DMS53 (cell line): ENCODE data around the gene PAXIP1.

Experiments used
- DNase-seq: peaks from one replicate; lab custom pipeline; 2025; lab: John Stamatoyannopoulos, UW

The PAXIP1 gene

DNA sequence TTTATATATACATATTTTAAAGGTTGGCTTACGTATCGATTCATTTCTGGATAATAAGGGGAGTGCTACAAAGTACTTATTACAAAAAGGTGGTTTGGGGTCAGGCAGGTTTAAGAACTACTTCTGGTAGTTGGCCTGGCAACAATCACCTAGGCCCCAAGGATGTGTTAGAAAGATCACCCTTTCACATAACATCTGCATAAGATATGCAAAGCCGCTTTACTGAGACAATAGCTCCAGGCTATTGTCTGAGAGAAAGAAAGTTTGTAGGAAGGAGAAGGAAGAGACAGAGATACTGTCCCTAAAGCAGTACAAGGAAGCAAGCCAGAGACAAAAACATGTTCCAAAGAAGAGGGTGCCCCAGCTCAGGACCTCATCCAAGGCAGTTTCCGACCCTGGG is 6.2 kb downstream of the PAXIP1 start:
- DNase-seq: no peak

DNA sequence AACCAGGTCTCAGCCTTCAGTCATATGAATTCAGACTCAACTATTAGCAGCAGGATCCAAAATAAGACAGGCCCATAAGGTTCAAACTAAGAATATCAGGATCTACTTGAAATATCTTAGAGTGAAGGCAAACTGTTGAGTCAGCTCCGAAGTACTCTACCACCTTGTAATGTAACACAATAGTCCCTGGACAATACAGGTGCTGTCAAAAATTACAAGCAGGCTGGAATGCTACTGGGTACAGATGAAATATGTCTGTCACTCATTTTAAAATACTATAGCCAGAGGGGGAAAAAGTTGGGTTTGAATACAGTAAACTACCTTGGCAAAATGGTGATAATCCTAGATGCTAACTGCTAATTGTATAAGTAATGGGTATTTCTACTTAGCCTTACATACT is 6.8 kb downstream of the PAXIP1 start:
- DNase-seq: no peak

DNA sequence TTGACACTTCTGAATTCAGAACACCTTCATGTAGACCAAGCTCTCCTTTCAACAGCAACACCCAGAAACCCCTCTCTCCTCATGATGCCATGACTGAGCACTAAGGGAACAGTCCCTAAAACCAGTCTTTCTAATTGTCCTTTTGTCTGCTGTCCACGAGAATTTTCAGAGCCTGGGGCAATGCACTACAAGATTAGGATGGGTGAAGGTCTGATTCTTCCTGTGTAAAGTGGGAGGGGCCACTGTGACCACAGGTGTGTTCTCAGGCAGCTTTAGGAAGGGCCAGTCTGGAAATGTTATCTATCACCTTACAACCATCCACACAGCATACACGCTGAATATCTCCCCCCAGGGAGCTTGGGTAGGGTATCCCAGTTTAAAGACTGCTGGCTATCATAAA is 7.9 kb downstream of the PAXIP1 start:
- DNase-seq: no peak

DNA sequence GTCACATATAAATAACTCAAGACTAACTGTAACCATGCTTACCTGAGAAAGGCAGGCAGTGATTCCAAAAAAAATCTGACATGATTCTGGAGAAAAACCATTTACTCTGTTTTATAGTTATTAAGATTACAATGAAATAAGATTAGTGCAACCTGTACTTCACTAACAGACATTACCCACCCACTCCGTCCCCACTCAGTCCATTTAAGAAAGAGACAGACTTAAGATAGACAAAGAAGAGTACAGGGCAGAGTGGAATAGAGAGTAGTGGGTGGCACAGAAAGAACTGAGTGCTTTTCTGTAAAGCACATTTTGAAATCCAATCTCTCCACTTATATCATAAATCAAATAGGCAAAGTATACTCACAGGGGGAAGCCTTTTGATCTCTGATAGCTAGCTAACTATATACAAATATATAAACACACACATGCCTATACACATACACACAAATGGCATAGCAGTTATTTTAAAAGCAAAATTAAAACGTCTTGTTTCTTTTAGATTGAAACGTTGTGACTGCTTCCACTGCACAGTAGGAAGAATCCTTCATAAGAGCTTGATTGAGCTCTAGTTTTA is 11.9 kb downstream of the PAXIP1 start:
- DNase-seq: no peak

DNA sequence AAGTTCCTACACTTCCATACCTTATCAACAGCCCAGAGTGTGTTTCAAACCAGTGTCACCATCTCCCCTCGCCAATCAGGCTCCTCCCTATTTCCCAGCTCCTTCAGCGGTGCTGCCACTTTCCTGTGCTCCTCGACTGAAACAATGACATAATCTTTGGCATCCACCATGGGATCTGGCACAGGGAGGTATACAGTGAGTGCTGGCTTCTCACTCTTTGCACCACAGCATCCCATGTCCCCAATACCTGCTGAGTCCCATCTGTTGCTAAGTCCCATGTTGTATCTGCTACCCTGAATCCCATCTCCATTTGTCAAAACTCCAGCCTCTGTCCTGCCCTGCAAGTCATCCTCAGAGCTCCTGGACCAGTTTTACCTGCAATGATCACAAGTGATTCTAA is 15.4 kb downstream of the PAXIP1 start:
- DNase-seq: no peak

DNA sequence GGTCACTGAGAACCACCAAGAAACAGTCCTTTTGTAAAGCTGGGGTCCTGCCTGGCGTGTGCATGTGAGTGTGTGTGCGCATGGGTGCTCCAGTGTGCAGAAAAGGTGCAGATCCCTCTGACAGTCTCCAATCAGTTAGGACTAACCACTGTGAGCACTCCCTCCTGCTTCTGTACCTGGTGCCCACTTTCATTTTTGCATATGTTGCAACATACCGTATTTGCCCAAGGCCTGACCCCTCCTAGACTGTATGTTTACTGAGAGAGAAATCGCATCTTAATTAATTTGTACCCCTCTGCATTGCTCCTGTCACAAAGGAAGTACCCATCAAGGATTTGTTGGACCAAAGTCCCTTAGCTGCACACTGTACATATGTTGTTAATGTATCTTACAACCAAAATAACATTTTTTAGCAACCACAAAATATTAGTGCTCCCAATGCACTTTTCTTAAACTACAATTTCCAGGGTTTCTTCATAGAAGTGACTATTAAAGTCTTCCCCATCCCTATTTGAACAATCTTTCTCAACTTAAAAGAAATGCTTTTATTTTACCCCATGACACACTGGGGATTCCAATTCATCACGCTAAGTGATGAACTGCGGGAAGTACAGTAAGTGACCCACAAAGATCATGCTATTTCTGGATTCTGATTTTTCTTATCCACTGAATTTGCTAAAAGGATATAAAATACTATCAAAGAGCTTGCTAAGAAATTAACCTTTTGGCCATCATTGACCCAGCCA is 16.6 kb downstream of the PAXIP1 start:
- no peak for DNase-seq

DNA sequence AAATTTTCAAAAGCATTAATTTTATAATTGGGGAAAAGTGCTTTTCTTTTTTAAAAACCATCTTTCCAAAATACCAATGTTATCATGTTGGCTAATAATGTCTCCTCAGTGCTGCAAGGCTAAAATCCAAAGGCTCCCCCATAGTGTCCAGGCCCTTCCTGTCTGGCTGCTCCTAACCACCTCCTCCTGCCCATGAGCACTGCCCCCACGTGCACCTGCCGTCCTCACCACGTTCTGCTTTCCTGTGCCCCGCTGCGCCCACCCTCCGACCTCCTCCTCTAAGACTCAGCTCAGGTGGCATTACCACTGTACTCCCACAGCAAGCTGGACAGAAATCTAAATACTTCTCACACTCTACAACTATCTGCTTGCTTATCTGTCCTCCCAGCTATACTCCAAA is 17.7 kb downstream of the PAXIP1 start:
- no peak for DNase-seq

DNA sequence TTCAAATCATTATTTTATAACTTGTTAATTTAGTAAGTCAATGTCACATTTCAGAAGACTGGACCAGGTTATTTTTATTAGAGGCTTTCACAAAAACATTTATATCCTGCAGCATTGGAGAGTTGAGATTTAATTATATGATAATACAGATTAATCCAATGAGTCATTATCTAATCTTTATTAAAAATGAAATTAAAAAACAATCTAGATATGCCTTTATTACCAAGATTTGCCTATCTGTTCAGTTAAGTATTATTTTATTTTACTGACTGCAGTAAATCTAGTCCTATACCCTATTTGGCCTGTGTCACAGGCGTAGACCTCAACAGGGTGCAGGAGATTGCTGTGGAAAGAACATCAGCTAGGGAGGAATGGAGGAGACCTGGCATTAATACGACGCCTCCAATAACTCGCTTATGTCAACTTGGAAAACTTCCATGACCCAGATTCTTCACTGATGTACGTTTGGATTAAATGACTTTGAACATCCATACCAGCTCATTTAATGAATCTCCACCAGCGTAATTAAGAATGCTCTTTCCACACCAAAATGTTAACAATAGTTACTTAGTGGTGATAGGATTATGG is 18.2 kb downstream of the PAXIP1 start:
- DNase-seq: no peak

DNA sequence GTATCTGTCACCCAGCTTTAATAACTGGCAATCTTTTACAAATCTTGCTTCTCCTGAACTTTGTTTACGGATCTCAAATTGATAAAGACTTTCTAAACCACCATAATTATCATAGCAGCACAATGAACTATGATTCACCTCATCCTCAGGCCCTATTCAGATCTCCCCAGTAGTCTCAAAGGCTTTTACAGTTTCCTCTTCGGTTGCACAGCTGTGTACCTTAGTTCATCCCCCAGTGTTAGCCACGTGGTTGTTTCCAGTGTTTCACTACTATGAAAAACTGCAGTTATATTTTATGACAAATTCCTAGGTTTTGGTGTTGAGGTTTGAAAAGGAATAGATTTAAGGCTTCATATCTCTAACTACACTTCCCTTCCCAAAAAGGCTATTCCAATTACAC is 24.9 kb downstream of the PAXIP1 start:
- no peak for DNase-seq

DNA sequence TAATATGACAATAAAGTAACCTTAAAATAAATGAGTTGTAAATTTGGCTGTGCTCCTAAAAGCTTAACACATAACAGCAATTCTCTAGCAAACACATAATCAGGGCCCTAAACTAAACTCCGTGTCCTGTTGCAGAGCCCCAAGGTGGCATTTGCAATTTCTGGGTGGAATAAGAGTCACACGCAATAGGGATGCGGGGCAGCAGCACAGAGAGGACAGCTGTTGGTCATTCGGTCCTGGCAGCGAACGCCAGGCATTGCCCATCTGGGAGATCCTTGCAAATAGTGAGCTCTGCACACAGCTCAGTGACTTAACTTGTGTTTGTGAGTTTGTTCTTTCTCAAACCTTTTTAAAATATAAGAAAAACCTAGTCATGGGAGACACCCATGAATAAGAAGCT is 25.7 kb downstream of the PAXIP1 start:
- no peak for DNase-seq

DNA sequence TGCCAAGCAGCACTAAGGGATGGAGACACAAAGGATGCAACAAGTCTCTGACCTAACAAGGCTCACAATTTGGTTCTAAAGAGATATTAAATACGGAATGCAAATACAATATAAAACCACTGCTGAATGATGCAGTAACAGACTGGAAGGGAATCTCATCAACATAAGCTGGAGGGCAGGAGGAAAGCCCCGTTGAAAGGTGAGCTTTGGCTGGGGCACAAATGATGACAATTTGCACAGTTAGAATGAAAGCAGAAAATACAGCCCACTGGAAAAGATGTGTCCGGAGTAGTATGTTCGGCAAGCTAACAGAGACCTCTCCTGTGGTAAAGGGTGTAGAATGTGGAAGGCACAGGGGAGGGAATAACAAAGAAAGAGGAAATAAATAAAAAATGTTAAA is 26.1 kb downstream of the PAXIP1 start:
- DNase-seq: no peak

DNA sequence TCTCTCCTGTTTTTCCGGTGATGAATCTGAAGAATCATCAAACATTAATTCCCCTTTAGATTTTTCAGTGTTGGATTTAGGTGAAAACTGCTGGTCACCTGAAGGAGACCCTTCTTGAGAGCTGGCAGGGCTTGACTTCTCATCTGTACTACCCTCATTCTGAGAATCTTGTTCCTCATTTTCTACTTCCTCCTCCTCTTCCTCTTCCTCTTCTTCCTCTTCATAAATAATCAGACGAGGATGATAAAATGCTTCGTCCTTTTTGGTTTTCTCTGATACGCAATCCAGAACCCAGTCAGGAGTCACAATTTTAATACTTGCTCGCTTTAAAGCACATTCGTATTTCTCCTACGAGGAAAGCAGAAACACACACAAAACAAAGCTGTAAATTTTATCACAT is 26.9 kb downstream of the PAXIP1 start:
- no peak for DNase-seq

DNA sequence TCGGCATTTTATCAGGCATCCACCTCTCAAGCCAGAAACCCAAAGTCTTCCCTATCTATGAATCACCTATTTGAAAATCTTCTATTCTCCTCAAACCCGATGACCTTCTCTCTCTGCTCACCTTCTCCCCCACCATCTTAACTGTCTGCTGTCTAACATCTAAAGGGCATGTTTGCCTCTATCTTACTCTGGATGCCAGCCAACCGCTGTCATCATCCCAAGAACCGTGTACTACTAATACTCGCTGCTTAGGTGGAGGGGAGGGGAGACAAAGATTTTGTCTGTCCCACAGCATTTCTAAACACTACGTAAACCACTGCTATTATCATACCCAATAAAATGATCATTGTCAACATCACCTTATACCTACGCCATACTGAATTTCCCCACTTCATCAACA is 29.5 kb downstream of the PAXIP1 start:
- no peak for DNase-seq

DNA sequence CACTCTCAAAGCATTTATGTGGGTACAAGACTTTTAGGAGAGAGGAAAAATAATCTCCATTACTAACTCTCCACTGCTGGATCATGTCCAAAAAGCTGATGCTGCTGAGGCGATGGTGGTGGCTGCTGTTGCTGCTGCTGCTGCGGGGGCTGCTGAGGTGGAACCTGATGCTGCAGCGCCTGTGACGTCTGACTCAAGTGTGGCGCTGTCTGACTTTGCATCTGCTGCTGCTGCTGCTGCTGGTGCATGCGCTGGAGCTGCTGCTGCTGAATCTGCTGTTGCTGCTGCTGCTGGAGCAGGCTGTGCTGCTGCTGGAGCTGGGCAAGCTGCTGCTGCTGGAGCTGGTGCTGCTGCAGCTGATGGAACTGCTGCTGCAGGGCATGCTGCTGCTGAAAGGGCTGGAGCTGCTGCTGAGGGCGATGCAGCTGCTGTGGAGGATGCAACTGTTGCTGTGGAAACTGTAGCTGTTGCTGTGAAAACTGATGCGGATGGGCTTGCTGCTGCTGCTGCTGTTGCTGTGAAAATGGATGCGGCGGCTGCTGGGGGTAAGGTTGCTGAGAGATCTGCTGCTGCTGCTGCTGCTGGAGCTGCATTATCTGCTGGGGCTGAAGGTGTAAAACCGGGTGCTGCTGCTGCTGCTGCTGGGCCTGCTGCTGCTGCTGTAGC is 34.5 kb downstream of the PAXIP1 start:
- DNase-seq: no peak

DNA sequence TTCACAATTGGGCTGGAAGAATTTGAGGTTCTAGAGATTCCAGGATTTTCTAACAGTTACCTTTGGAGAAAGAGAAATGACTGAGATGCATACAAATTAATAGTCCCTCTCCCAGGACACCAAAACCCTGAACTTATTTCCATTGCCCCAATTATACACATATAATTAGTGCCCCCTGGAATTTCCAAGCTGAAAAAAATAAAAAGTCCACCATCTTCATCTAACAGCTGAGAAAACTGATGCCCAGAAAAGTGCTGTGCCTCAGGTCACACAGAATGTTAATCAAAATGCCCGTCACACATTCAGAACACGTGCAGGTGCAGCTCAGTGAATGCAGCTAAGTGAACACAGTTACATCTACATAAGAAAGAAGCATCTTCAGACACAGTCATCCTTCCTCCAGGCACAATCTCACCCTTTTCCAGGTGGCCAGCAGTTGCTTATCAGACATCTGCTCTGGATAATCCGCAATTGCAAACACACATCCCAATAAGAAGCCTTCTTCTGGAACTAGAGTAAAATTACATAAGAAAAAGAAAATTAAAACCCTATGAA is 35.4 kb downstream of the PAXIP1 start:
- no peak for DNase-seq

DNA sequence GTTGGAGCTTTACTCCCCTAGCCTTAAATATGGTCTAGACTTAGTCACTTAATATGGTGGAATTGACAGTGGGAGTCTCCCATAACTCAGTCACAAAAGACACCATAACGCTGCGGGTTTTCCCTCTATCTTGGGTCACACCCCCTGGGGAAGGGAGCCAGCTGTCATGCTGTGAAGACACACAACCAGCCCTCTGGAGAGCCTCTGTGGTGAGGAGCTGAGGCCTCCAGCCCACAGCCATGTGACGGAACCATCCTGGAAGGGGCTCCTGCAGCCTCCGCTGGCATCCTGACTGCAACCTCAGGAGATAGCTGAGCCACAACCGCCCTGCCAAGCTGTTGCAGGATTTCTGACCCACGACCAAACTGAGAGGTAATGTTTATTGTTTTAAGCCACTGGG is 37.9 kb downstream of the PAXIP1 start:
- DNase-seq: no peak

DNA sequence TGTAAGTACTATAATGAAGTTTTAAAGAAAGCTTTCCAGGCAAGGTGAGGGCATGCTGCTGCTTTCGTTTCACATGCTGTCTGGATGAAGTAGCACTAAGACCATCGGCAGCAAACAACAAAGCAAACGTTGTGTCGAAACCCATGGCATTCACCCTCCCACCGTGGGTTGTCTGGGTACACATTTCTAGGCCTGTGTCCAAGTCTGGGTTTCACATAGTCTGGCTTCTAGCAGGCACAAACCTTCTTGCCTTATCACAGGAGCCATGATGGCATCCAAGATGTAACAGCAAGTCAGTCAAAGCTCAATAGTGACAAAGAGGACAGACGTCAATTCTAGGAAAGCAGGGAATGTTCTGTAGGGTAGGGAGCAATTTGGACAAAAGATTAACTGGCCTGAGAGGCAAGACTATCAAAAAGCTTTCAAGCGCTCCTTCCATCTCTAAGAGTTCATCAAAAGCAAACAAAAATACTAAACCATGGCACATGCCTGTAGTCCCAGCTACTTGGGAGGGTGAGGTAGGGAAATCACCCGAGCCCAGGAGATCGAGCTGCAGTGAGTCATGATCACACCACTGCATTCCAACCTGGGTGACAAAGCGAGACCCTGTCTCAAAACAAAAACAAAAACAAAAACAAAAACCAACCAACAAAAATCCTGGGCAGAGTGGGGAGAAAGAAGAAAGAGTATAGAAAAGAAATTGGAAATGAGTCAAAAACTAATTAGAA is 42.7 kb downstream of the PAXIP1 start:
- no peak for DNase-seq

DNA sequence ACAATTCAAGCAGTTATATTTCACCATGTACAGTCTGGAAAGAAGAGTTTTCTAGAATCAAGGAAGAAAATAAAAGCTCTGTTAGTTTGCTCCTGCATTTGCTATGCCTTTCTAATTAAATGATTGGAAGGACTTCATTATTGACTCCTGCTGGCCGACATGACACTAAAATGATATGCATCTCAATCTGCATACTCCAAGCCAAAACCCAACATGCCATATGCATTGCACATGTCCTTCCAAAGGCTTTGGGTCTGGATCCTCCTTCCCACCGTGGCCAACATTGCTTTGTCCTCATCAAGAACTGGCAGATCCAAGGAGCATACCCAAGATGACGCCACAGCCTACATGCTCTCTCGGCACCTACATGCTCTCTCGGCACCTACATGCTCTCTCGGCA is 46.5 kb downstream of the PAXIP1 start:
- no peak for DNase-seq

DNA sequence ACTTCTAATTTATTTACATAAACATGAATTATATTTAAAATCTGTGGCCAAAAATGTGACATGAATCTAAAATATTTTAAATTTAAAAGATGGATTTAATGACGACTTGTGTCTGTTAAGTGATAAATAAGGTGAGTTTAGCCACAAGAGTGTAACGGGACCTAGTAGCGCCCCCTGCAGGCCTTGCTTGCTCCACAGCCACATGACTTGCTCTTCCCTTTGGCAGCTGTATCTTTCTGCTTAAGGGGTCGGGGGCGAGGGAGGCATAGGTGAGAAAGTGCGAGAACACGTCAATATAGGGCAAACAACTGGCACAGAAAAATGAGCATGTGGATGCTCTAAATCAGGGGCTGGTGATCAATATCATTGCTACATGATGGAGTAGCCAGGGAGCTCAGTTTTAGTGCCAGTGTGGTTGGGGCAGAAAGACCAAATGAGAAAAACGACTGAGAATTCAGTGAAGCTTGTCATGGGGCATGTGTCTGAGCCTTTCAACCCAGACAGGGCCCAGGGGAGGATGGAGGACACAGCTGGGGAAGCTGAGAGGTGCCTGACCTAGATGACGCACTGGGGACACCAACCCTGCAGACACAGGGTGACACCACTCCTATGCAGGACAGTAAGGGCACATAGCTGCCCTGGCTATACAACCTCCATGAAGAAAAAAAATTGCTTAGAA is 49.8 kb downstream of the PAXIP1 start:
- DNase-seq: peak; percentile 68

DNA sequence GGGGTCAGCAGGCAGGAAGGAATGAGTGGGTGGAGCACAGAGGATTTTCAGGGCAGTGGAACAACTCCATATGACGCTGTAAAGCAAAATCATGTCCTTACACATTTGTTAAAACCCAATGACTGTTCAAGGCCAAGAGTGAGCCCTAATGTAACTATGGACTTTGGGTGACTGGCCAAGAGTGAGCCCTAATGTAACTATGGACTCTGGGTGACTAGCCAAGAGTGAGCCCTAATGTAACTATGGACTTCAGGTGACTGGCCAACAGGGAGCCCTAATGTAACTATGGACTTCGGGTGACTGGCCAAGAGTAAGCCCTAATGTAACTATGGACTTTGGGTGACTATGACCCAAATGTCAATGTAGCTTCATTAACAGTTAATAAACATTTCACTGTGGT is 52.0 kb downstream of the PAXIP1 start:
- DNase-seq: no peak

DNA sequence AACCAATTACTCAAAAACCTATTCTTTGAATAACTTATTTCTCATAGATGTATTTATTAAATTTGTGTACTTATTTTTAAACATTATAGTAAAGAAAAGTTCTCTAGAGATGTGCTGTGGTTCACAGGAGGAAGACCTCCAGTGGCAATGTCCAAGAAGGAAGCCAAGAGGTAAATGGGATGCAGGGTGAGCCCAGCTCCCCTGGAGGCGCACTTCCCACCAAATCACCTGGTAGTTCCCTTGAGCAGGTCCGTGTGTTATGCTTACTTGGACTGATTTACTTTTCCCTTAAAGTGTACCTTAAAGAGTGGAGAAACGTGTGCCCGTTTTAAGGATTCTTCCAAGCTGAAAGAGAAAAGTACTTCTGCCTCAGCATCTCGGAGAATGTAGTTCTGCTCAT is 55.3 kb downstream of the PAXIP1 start:
- DNase-seq: no peak

DNA sequence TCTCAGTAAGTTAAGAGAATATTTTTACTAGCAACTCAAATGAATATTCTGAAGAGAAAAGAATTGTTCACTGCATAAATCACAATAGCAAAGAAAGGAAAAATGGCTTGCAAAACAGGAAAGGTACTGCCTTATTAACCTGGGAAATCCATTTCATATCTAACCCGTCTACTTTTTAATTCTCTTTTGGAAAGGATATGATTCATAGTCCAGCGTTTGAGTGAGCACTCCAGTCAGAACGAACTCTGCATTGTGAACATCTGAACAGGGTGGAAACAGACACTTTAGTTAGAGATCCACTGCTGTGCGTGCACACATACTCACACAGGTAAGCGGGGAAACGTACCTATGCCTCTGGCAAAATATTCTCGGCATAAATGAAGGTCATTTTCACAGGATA is 56.8 kb downstream of the PAXIP1 start:
- no peak for DNase-seq
